Stimulated activated CD8-positive, alpha-beta memory T cell treated with anti-CD3 and anti-CD28 coated beads, Interleukin-15, amount 100 ng/mL, for 4 hours (primary cell): ENCODE data around the gene CCDC178.

ENCODE experiments used
- DNase-seq, 2 donors: peaks; one replicate each; pipeline ENCODE4 v3.0.0-alpha.2; 2020; ENCODE audit warnings: low read depth in 2 of 2

Gene CCDC178

GRCh38 chr18:32915516-32915915, 525.0 kb downstream of the CCDC178 start:
- DNase-seq: no peak

- DNase-seq: no peak
Observed at GRCh38 chr18:32911660-32912284, 528.7 kb downstream of the CCDC178 start.

- DNase-seq: no peak
Observed at GRCh38 chr18:32910694-32911296, 529.7 kb downstream of the CCDC178 start.

- DNase-seq: no peak
Observed at GRCh38 chr18:32909798-32910561, 530.5 kb downstream of the CCDC178 start.

GRCh38 chr18:32908424-32908805, 532.1 kb downstream of the CCDC178 start:
- DNase-seq: no peak

GRCh38 chr18:32907648-32908423, 532.7 kb downstream of the CCDC178 start:
- DNase-seq: no peak

- DNase-seq: no peak
Observed at GRCh38 chr18:32907311-32907585, 533.3 kb downstream of the CCDC178 start.

- no peak for DNase-seq
Observed at GRCh38 chr18:32906506-32907310, 533.8 kb downstream of the CCDC178 start.

GRCh38 chr18:32905651-32906050, 534.9 kb downstream of the CCDC178 start:
- no peak for DNase-seq

- no peak for DNase-seq
Observed at GRCh38 chr18:32902568-32903330, 537.8 kb downstream of the CCDC178 start.

- DNase-seq: no peak
Observed at GRCh38 chr18:32899819-32900218, 540.7 kb downstream of the CCDC178 start.

GRCh38 chr18:32896776-32897547, 543.6 kb downstream of the CCDC178 start:
- no peak for DNase-seq

GRCh38 chr18:32893915-32894314, 546.6 kb downstream of the CCDC178 start:
- no peak for DNase-seq

GRCh38 chr18:32891797-32892196, 548.7 kb downstream of the CCDC178 start:
- no peak for DNase-seq

GRCh38 chr18:32891130-32891529, 549.4 kb downstream of the CCDC178 start:
- no peak for DNase-seq

GRCh38 chr18:32889615-32890593, 550.6 kb downstream of the CCDC178 start:
- no peak for DNase-seq

- DNase-seq: no peak
Observed at GRCh38 chr18:32888306-32888705, 552.2 kb downstream of the CCDC178 start.
